ENCODE measurements around the gene ANKRD9. TPM values are rescaled to one million over a fixed set of nuclear protein-coding genes. Genes with fewer than 3 reads are reported as not detected.

The ANKRD9 gene
- total and polyA plus RNA-seq, 9 of the 15 experiments (the other 6 are each of a cell fraction or from before 2014, with no cell fraction given), result 0.04 to 32.9 (median 5.3) TPM

DNA sequence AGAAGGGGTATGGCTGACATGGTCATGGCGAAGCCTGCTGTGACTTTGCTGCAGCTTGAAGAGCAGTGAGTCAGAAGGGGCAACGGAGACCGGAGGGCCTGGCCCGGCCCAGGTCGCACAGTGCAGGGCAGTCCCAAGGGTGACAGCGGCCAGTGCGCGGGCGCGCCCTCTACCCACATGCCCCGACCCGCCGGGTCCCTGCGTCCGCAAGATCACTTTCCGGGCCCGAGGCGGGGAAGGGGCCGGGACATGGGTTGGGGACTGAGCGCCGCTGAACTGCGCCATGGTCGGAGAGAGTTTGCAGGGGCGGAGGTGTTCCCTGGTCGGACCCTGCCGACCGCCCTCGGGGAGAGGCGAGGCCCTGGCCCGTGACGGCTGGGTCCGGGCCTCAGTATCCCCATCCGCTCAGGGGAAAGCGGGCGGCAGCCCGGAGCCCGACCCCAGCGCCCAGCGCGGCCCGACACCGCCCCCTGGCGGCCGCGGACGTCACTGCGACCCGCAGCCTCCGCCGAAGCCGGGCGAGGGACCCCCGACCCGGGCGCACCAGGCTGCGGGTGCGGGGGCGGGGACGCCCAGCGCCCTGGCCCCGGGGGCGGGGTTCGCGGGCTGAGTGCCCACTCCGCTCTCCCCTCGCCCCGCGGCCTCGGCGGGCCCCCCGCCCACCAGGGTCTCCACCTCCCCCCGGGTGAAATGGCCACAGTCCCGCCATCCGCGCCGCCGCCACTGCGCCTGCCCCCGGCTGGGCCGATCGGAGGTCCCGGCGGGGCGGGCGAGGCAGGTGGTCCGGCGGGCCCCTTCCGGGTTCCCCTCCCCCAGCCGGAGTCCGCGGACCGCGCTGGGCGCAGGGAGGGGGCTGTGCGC, 7.2 kb upstream of the ANKRD9 start (continued):
- TF ChIP-seq, protein P1, sequence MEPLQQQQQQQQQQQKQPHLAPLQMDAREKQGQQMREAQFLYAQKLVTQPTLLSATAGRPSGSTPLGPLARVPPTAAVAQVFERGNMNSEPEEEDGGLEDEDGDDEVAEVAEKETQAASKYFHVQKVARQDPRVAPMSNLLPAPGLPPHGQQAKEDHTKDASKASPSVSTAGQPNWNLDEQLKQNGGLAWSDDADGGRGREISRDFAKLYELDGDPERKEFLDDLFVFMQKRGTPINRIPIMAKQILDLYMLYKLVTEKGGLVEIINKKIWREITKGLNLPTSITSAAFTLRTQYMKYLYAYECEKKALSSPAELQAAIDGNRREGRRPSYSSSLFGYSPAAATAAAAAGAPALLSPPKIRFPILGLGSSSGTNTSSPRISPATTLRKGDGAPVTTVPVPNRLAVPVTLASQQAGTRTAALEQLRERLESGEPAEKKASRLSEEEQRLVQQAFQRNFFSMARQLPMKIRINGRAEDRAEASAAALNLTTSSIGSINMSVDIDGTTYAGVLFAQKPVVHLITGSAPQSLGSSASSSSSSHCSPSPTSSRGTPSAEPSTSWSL (CRISPR knock-in tag; IDR thresholded peaks at IDR 0.05; ENCODE audit: borderline replicate concordance), result no peak
- no peak for TF ChIP-seq E2F1 (CRISPR knock-in tag; IDR thresholded peaks at IDR 0.05)
- no peak for TF ChIP-seq PYGO2 (tag; IDR thresholded peaks at IDR 0.05)
- no peak for TF ChIP-seq PHTF2 (CRISPR knock-in tag; IDR thresholded peaks at IDR 0.05)
- no peak for TF ChIP-seq ATF1 (CRISPR knock-in tag; IDR thresholded peaks at IDR 0.05)
- no peak for TF ChIP-seq ATF1 (tag; IDR thresholded peaks at IDR 0.05)
- TF ChIP-seq ZNF695 (CRISPR knock-in tag; IDR thresholded peaks at IDR 0.05), result no peak
- peak; percentile 45; the same call in 1 of the 2 replicates for TF ChIP-seq L3MBTL2 (IDR thresholded peaks at IDR 0.05)
- TF ChIP-seq ZNF282 (CRISPR knock-in tag; IDR thresholded peaks at IDR 0.05), result no peak
- no peak for TF ChIP-seq ZEB2 (IDR thresholded peaks at IDR 0.05)
